ENCODE results near the gene LAMB1. TPM values are rescaled to one million over a fixed set of nuclear protein-coding genes. Genes with fewer than 3 reads are reported as not detected.

The LAMB1 gene
- total RNA-seq, 2 donors from 2014 or later: 109 to 176 TPM

GRCh38 chr7:107980171-107980570 is 22.8 kb downstream of the LAMB1 start:
- no peak for DNase-seq (ENCODE audit: low spot score)
- intact Hi-C loops (cut with DNase I): no loop called here

- intact Hi-C loops (cut with DNase I): no loop called here
- no peak for DNase-seq (ENCODE audit: low spot score)
Observed at GRCh38 chr7:107978815-107979408, 24.0 kb downstream of the LAMB1 start.

- no peak for DNase-seq (ENCODE audit: low spot score)
- intact Hi-C loops (cut with DNase I): no loop called here
Observed at GRCh38 chr7:107977048-107977447, 25.9 kb downstream of the LAMB1 start.

- intact Hi-C loops (cut with DNase I): no loop called here
Observed at GRCh38 chr7:107976620-107977019, 26.3 kb downstream of the LAMB1 start.

GRCh38 chr7:107975394-107976013 is 27.5 kb downstream of the LAMB1 start:
- DNase-seq (ENCODE audit: low spot score): no peak
- intact Hi-C loops (cut with DNase I): no loop called here

More at GRCh38 chr7:107976620-107977019, 26.3 kb downstream of the LAMB1 start:
- DNase-seq (ENCODE audit: low spot score): no peak

GRCh38 chr7:107973861-107974260 is 29.1 kb downstream of the LAMB1 start:
- intact Hi-C loops (cut with DNase I): no loop called here
- no peak for DNase-seq (ENCODE audit: low spot score)

- intact Hi-C loops (cut with DNase I): no loop called here
- DNase-seq (ENCODE audit: low spot score): no peak
Observed at GRCh38 chr7:107972941-107973376, 30.0 kb downstream of the LAMB1 start.

GRCh38 chr7:107972075-107972482 is 30.9 kb downstream of the LAMB1 start:
- no peak for DNase-seq (ENCODE audit: low spot score)
- intact Hi-C loops (cut with DNase I): no loop called here

GRCh38 chr7:107971613-107972012 is 31.3 kb downstream of the LAMB1 start:
- DNase-seq (ENCODE audit: low spot score): no peak
- intact Hi-C loops (cut with DNase I): no loop called here

- intact Hi-C loops (cut with DNase I): no loop called here
- no peak for DNase-seq (ENCODE audit: low spot score)
Observed at GRCh38 chr7:107971100-107971499, 31.9 kb downstream of the LAMB1 start.

- intact Hi-C loops (cut with DNase I): no loop called here
Observed at GRCh38 chr7:107969856-107970255, 33.1 kb downstream of the LAMB1 start.

GRCh38 chr7:107968449-107968848 is 34.5 kb downstream of the LAMB1 start:
- intact Hi-C loops (cut with DNase I): no loop called here
- no peak for DNase-seq (ENCODE audit: low spot score)

More at GRCh38 chr7:107969856-107970255, 33.1 kb downstream of the LAMB1 start:
- DNase-seq (ENCODE audit: low spot score): no peak

GRCh38 chr7:107967420-107967819 is 35.5 kb downstream of the LAMB1 start:
- no peak for DNase-seq (ENCODE audit: low spot score)
- intact Hi-C loops (cut with DNase I): no loop called here

GRCh38 chr7:107966711-107967110 is 36.2 kb downstream of the LAMB1 start:
- intact Hi-C loops (cut with DNase I): no loop called here
- DNase-seq (ENCODE audit: low spot score): no peak

GRCh38 chr7:107964510-107964909 is 38.5 kb downstream of the LAMB1 start:
- intact Hi-C loops (cut with DNase I): no loop called here
- DNase-seq (ENCODE audit: low spot score): no peak

- intact Hi-C loops (cut with DNase I): no loop called here
- DNase-seq (ENCODE audit: low spot score): no peak
Observed at GRCh38 chr7:107962817-107963216, 40.1 kb downstream of the LAMB1 start.

- intact Hi-C loops (cut with DNase I): no loop called here
Observed at GRCh38 chr7:107961405-107961804, 41.6 kb downstream of the LAMB1 start.

GRCh38 chr7:107960272-107960671 is 42.7 kb downstream of the LAMB1 start:
- intact Hi-C loops (cut with DNase I): no loop called here
- no peak for DNase-seq (ENCODE audit: low spot score)

More at GRCh38 chr7:107961405-107961804, 41.6 kb downstream of the LAMB1 start:
- no peak for DNase-seq (ENCODE audit: low spot score)

- no peak for DNase-seq (ENCODE audit: low spot score)
- intact Hi-C loops (cut with DNase I): no loop called here
Observed at GRCh38 chr7:107959527-107959898, 43.4 kb downstream of the LAMB1 start.

GRCh38 chr7:107958764-107959526 is 44.0 kb downstream of the LAMB1 start:
- intact Hi-C loops (cut with DNase I): no loop called here
- DNase-seq (ENCODE audit: low spot score): no peak

- intact Hi-C loops (cut with DNase I): no loop called here
- no peak for DNase-seq (ENCODE audit: low spot score)
Observed at GRCh38 chr7:107957436-107957835, 45.5 kb downstream of the LAMB1 start.

Data from posterior vena cava (tissue), 2 donors.